ENCODE results near the gene MVB12B.

DNA sequence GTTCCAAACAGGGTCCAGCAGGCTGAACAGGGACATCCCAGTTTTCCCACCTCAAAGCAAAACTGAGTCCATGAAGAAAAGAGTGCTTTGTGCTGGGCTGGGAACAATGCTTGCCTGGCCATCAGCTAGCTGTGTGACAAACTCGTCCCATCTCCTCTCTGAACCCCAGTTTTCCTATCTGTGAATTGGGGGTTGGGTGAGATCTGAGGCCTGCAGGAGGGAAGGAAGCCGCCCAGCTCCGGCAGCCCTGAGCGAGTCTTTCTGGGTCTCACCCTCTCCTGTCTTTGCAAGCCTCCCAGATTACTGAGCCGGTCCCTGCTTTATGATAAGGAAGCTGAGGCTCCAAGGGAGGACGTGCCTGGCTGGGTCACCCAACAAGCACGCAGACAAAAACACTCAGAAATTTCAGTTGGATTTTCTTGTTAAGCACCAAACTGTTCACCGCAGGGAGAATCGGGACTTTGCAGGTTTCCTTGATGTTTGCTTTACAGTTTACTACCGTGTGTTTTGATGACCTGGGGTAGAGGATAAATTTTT, 204.5 kb downstream of the MVB12B start:
- no peak for TF ChIP-seq POLR2AphosphoS5 (IDR thresholded peaks at IDR 0.05; ENCODE audit: insufficient read depth in 1 of 2, low read depth in 1 of 2)
- TF ChIP-seq, protein P1, sequence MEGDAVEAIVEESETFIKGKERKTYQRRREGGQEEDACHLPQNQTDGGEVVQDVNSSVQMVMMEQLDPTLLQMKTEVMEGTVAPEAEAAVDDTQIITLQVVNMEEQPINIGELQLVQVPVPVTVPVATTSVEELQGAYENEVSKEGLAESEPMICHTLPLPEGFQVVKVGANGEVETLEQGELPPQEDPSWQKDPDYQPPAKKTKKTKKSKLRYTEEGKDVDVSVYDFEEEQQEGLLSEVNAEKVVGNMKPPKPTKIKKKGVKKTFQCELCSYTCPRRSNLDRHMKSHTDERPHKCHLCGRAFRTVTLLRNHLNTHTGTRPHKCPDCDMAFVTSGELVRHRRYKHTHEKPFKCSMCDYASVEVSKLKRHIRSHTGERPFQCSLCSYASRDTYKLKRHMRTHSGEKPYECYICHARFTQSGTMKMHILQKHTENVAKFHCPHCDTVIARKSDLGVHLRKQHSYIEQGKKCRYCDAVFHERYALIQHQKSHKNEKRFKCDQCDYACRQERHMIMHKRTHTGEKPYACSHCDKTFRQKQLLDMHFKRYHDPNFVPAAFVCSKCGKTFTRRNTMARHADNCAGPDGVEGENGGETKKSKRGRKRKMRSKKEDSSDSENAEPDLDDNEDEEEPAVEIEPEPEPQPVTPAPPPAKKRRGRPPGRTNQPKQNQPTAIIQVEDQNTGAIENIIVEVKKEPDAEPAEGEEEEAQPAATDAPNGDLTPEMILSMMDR (IDR thresholded peaks at IDR 0.05): no peak

All from vagina (tissue), 2 donors.